Subcutaneous adipose tissue (tissue), 4 donors: Measurements from ENCODE around the gene MSH5. TPM values are rescaled to one million over a fixed set of nuclear protein-coding genes. Genes with fewer than 3 reads are reported as not detected.

ENCODE experiments used
- total RNA-seq, 4 donors: library from RNA; depleted of rRNA; stranded (reverse); fragments of >200 nt; gene quantifications; one replicate each; pipeline ENCODE4 v1.1.0, GENCODE V29; 2016
- TF ChIP-seq, protein P1 (sequence below): fragments of 450-650 bp; IDR thresholded peaks from one replicate; pipeline ENCODE4 v1.5.1; 2016; ENCODE audit warnings: low read depth, mild to moderate bottlenecking, control low read depth, antibody characterized with exemption, moderate library complexity

Gene MSH5
- total RNA-seq, 4 donors from 2014 or later = 7.5 to 24.5 (median 9.0) TPM

DNA sequence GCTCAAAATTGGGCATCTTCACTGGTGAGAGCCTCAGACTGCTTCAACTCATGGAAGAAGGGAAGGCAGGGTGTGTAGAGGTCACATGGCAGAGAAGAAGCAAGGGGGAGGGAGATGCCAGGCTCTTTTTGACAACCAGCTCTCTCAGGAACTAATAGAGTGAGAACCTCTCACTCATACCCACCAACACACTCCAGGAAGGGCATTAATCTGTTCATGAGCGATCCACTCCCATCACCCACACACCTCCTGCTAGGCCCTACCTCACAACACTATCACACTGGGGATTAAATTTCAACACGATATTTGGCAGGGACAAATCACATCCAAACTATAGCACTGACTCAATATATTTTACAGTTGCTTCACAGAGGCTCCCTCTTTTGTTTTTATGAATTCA is 2.0 kb downstream of the MSH5 start:
- TF ChIP-seq, protein P1, sequence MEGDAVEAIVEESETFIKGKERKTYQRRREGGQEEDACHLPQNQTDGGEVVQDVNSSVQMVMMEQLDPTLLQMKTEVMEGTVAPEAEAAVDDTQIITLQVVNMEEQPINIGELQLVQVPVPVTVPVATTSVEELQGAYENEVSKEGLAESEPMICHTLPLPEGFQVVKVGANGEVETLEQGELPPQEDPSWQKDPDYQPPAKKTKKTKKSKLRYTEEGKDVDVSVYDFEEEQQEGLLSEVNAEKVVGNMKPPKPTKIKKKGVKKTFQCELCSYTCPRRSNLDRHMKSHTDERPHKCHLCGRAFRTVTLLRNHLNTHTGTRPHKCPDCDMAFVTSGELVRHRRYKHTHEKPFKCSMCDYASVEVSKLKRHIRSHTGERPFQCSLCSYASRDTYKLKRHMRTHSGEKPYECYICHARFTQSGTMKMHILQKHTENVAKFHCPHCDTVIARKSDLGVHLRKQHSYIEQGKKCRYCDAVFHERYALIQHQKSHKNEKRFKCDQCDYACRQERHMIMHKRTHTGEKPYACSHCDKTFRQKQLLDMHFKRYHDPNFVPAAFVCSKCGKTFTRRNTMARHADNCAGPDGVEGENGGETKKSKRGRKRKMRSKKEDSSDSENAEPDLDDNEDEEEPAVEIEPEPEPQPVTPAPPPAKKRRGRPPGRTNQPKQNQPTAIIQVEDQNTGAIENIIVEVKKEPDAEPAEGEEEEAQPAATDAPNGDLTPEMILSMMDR = no peak

GRCh38 chr6:31742894-31743293 is 3.1 kb downstream of the MSH5 start:
- TF ChIP-seq, protein P1 = no peak

- TF ChIP-seq, protein P1 = no peak
These were observed 4.6 kb downstream of the MSH5 start for GRCh38 chr6:31744422-31744821.

- TF ChIP-seq, protein P1 = no peak
These were observed 9.7 kb downstream of the MSH5 start for GRCh38 chr6:31749301-31750036.

- TF ChIP-seq, protein P1 = no peak
These were observed 10.7 kb downstream of the MSH5 start for GRCh38 chr6:31750411-31751022.

- TF ChIP-seq, protein P1 = no peak
These were observed 13.0 kb downstream of the MSH5 start for GRCh38 chr6:31752739-31753319.

DNA sequence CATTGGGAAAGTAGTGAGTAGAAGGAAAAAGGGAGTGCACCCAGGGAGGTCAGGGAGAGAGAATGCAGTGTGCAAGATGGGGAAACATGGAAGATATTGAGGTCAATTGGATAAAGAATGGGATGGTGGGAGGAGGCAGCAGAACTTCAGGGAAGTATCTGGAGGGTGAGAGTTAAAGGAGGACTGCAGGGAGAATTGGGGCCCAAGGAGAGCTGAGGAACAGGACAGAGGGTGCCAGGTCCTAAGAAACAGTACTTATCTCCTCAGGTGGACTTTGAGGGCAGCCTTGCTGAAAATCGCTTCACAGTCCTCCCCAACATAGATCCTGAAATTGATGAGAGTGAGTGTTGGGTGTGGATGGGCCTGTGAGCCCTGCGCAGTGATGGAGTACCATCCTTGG is 18.5 kb downstream of the MSH5 start:
- TF ChIP-seq, protein P1 = no peak
